SKM-1 treated with dmso at 0.1 percent for 144 hours (cell line): ENCODE data around the gene CLDN7.
A peak's percentile ranks its signal among the peaks of the same experiment; 100 is the strongest.

ENCODE experiments used
- DNase-seq: peaks from one replicate; lab custom pipeline; 2025; ENCODE audit not compliant: unreplicated experiment; lab: John Stamatoyannopoulos, UW

Gene CLDN7

GRCh38 chr17:7221278-7222092 is 40.8 kb downstream of the CLDN7 start:
- no peak for DNase-seq

DNA sequence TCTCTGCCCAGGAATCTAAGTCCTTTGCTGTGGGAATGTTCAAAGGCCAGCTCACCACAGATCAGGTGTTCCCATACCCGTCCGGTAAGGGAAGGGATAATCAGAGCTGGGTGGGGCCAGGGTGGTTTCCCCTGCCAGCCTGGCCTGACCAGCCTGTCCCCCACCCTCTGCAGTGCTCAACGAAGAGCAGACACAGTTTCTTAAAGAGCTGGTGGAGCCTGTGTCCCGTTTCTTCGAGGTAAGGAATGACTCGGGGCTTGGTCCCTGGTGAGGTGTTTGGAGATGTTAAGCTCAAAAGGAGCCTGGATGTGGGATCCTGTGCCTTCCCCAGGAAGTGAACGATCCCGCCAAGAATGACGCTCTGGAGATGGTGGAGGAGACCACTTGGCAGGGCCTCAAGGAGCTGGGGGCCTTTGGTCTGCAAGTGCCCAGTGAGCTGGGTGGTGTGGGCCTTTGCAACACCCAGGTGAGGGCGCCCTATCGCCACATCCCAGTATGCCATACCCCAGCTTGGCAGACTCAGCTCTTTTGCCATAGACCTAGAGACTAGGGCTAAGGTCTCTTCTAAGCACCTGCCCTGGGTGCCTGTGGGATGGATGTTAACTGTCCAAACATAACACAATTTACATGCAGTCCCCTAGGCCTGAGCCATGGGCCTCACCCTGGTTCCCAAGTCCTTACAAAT is 41.5 kb downstream of the CLDN7 start:
- DNase-seq: no peak

DNA sequence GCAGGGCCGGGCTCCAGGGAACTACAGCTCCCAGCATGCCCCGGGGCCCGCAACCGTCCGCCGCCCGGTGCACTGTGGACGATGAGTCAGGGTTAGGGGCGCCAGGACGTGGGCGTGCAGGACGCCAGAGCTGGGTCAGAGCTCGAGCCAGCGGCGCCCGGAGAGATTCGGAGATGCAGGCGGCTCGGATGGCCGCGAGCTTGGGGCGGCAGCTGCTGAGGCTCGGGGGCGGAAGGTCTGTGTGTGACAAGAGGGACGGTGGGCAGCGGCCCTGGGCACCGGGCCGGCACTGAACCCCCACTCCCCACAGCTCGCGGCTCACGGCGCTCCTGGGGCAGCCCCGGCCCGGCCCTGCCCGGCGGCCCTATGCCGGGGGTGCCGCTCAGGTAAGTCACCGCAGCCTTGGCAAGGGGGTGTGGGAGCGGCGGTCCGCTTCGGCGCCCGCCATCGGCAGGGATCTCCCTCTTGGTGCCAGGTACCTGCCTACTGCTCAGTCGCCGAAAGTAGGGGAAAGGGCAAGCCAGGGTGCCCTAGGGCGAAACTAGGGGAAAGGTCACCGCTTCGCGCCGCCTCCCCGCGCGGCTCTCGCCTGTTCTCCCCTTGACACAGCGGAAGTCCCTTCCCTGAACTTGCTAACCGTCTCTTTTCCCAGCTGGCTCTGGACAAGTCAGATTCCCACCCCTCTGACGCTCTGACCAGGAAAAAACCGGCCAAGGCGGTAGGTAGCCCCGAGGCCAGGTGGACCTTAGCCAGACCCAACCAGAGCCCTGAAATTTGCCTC is 42.3 kb downstream of the CLDN7 start, which contains the start of the genes ACADVL and DLG4:
TSS of gene ACADVL (plus strand) at position 127 of the 781 bp plus-strand sequence. CDS start at position 174, 47 bp downstream.
TSS of gene DLG4 (minus strand) at position 25 of the 781 bp plus-strand sequence.
- DNase-seq: peak; percentile 48

- DNase-seq: no peak
Measured at GRCh38 chr17:7219229-7219811, 43.0 kb downstream of the CLDN7 start.

- DNase-seq: no peak
Measured at GRCh38 chr17:7218758-7219157, 43.5 kb downstream of the CLDN7 start.

DNA sequence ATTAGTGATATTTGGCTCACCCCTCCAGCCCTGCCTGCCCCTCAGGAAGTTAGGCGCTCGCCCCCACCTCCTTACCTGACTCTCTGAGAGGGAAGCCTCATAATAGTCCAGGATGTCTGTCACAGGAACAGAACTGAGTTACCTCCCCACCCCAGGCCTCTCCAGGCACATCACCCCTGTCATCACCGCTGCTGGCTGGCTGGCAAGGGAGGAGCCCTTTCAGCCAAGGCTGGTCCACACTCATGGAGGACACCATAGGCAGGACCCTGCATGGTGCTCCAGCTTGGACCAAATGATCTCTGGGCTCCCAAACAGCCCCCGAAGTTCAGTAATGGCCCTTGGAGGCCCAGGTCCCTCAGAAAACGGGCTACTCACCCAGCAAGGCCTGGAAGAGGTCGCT is 44.1 kb downstream of the CLDN7 start:
- no peak for DNase-seq

- peak; percentile 29 for DNase-seq
Measured at GRCh38 chr17:7217113-7217987, 44.9 kb downstream of the CLDN7 start.

GRCh38 chr17:7216242-7217112 is 45.8 kb downstream of the CLDN7 start:
- DNase-seq: no peak

DNA sequence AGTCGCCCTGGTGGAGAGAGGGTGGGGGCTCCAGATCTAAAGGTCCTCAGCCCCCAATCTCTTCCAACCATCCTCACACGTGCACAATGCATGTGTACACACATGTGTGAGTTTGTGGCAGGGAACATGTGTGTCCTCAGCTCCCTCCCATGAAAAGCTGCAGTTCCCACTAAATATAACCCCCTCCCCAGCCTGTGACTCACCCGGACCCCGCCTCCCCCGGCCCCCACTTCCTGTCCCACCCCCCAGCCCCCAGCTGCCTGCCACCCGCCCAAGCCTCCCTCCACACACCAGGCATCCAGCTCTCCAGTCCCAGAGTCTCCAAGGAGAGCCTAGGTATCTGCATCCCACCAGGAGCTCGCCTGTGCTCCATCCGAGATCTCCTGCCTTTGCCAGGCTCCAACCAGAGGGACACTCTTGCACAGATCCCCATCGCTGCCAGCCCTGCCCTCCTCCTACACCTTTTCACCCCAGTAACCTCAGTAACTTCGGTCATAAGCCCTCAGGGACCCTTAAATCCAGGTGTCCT is 46.6 kb downstream of the CLDN7 start:
- no peak for DNase-seq

GRCh38 chr17:7215136-7215638 is 47.1 kb downstream of the CLDN7 start:
- no peak for DNase-seq

DNA sequence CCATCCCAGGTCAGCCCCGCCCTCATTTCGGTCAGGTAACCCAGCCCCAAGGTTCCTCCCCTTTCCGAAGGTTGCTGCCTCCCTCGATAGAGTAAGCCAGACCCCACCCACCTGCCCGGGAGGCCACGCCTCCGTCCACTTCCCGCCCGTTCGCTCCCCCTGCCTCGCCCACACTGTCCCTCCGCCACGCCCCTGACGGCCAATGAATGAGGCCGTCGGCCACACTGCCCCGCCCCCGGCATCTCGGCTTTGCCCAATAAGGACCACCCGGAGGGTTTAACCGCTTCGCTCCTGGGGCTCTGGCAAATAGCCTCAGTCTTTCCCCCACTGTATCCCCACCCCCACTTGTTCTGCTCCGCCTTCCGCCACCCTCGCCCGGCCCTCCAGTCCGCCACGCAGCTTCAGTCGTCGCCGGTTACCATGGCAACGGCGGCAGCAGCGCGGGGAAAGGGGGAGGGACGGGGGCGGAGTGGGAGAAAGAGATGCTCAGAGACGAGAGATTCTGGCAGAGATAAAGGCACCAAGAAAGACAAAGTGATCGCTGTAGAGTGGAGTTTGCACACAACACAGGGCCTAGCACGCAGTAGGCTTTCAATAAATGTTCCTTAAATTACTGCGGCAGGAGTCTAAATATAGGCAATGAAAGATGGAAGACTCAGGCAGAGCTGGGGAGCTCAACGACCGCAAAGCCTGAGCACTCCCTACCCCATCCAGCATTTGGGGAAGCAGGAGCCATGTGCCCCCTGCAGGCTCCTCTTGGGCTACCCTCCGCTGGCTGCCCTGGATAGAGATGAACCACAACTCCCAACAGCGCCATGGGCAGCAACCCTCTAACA is 47.8 kb downstream of the CLDN7 start:
- peak; percentile 77 for DNase-seq

- DNase-seq: peak; percentile 71
Measured at GRCh38 chr17:7213895-7214299, 48.4 kb downstream of the CLDN7 start.

DNA sequence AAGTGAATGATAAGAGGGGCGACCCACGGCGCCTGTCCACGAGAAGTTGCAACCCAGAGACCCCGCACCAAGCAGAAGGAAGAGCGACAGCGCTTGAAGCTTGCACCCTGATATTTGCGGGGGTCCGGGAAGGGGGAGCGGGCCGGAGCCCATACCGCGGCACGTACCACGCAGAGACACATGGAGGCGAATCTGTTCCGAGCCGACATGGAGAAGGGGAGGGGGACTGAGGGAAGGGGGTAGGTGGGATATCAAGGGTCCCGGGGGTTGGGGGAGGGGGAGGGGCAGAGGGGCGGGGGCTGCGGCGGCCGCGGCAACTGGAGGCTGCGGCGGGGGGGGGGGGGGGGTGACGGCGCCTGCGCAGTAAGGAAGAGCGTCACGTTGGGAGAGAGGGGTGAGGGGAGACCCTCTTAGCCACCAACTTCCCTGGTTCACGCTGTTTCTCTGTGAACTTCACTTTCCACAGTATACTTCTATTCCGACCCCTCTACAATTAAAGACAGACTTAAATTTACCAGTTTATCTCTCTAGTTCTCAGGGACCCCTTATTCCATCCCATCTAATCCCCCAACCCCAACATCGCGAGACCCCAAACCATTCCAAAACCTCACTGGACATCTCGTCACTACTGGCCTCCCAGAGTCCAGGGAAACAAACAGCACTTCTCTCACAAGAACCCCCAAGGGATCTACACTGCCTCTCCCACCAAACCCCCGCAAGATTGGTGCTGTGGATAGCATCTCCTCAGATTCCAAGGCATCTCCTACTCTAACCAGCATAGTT is 50.6 kb downstream of the CLDN7 start:
- DNase-seq: no peak
